HuH-7 (cell line): Measurements from ENCODE around the gene CX3CR1.

Experiments used
- DNase-seq: peaks from one replicate; pipeline ENCODE4 v3.0.0; 2011; ENCODE audit warnings: low spot score

CX3CR1 gene

DNA sequence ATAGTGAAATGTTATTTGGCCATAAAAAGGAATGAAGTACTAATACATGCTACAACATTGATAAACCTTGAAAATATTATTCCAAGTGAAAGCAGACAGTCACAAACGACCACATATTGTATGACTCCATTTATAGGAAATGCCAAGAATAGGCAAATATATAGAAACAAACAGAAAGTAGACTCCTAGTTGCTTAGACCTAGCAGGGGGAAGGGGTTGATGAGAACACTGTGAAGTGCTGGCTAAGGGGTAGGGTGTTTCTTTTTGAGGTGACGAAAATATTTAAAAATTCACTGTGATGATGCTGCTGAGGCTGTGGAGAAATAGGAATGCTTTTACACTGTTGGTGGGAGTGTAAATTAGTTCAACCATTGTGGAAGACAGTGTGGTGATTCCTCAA is 56.9 kb downstream of the CX3CR1 start:
- no peak for DNase-seq

DNA sequence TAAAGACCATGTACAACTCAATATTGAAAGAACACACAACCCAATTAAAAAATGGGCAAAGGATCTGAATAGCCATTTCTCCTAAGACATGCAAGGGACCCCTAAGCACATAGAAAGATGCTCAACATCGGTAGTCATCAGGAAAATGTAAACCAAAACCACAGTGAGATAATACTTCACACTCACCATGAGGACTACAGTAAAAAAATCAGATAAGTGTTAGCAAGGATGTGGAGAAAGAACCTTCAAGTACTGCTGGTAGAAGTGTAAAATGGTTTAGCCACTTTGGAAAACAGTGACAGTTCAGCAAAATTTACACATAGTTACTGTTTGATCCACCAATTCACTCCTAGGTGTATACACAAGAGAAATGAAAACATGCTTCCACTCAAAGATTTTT is 57.4 kb downstream of the CX3CR1 start:
- DNase-seq: no peak

DNA sequence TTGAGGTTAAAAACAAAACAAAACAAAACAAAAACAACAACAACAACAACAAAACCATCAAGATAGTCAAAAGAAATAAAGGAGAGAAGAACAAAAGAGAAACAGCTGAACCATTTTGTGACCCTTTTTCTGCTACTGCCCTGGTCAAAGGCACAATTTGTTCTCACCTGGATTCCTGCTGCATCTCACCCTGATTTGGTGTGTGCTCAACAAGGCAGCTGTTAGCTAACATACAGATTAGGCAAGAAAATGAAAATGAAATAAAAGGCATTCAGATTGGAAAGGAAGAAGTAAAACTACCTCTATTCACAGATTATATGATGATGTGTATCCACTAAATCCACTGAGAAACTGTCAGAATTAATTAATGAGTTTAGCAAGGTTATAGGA is 58.7 kb downstream of the CX3CR1 start:
- DNase-seq: no peak

DNA sequence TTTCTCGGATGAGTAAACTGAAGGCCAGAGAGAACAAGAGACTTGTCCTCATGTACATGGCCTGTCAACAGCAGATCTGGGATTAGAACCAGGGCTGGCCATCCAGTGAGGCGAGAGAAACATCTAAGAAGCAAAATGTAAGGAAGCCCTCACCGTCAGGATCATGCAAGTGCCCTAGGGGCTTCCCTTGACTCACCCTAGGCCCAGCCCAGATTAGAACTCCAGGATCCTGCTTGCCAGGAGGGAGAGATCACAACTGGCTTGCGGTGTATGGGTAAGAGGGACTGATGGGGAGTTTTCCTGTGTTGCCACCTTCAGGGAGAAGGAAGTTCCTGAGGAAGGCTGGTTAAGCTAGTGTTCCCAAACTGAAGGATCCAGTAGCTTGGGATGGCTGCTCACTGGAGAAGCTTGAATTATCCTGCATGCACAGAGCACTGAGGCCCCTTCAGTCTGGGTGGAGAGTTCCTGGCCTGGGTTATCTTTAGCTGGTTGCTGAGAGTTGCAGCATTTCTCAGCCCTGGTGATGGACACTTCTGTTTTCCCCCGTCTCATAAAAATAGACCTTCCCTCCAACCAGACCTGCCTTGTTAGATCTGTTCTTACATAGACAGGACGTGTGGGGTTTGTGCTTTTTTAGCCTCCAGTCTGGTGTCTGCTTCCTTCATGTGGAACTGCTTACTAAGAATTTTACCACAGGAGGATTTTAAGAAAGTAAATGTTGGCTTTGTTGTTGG is 59.3 kb downstream of the CX3CR1 start:
- no peak for DNase-seq

DNA sequence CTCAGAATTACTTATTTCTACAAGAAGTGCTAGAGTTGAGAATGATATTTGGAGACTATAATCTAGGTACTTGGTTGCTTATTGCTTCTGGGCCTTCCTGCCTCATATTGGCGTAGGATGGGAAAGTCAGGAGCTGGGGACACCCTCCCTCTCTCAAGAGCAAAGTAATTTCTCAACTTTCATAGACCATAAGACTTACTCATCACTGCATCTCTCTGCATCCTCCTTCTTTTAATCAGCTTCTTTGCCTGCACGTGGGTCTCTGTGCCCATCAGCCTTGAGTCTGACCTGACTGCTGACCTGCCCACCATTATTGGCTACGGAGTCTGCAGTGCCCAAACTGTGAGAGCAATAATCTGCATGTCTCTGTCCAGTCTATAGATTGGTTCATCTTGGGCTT is 60.1 kb downstream of the CX3CR1 start:
- DNase-seq: no peak

DNA sequence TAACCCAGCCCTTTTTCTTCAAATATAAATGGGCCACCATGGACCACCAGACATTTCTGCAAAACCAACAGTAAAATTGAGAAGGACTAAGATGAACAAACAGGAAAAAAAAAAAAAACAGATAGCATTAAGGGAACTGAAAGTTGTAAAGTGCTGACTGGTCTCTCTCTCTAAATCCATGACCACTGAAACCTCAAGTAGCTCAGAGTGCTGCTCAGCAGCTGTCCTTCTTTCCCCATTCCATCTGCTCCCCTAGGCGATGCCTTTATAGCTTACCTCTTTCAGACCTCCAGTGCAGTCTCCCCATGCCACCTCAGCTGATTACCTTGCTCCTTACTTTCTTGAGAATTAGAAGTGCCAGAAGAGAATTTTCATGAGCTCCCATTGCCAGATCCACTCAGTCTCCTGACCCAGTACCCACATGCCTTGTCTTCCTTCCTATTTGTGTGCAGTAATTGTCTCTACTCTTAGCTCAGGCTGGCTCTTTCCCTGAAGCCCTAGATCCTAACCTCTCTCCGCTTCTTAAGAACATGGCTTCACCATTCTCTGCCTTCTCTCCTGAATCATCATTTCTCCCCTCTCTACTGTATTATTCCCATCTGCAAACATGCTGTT is 63.6 kb downstream of the CX3CR1 start:
- no peak for DNase-seq

DNA sequence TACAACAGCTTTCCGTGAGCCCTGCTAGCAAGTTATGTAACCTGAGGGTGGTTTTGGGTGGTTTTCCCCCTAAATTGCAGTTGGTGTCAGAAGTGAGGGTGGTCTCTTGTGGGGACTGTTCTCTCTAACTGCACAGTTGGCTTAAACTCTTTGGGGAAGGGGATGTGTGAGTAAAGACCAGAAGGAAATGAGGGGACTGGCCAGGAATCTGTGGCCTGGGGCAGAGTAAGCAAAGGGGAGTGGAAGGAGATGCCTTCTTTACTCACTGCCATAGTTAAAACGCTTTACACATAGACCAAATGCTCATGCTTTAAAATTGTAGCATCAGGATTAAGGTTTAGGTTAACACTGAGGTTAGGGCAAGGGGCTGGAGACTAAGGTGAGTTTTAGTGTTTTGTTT is 66.2 kb downstream of the CX3CR1 start:
- no peak for DNase-seq
